ENCODE data around the gene MAGEB17.
A peak's percentile ranks its signal among the peaks of the same experiment; 100 is the strongest.
"Not testable (repeated sequence)": the region's sequence is repeated elsewhere in the genome, so short reads cannot be mapped to it uniquely, and the experiment has no call there.

Gene MAGEB17

DNA sequence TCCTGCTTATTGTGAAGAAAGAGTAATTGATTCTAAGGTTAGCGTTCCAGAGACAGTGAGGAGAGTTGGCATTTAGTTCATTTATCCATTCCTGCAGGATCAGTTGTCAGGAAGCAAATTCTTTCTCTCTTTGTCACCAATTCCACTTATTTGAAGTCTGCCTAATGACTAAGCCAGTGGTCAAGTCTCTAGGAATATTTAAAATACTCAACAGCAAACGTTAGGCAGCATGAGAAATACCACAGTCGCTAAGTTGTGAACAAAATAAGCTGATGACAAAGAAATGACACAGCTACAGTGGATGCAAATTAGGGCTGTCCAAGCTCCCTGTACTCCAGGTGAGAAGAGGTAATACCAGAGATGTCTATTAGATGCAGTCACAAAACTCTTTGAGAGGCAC lies 6.6 kb upstream of the MAGEB17 start:
- DNase-seq: no peak

DNA sequence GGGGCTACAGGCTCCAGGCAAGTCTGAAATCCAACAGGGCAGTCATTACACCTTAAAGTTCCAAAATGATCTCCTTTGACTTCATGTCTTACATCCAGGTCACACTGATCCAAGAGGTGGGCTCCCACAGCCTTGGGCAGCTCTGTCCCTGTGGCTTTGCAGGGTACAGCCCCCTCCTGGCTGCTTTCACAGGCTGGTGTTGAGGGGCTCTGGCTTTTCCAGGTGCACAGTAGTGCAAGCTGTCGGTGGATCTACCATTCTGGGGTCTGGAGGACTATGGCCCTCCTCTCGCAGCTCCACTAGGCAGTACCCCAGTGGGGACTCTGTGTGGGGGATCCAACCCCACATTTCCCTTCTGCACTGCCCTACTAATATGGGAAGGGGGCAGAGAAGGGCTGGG lies 6.1 kb upstream of the MAGEB17 start:
- not testable (repeated sequence) for DNase-seq

DNA sequence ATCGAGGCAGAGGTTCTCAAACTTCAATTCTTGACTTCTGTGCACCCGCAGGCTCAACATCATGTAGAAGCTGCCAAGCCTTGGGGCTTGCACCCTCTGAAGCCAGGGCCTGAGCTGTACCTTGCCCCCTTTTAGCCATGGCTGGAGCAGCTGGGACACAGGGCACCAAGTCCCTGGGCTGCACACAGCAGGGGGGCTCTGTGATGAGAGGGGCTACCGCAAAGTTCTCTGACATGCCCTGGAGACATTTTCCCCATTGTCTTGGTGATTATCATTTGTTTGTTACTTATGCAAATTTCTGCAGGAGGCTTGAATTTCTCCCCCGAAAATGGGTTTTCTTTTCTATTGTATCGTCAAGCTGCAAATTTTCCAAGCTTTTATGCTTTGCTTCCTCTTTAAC lies 4.9 kb upstream of the MAGEB17 start:
- DNase-seq: no peak

DNA sequence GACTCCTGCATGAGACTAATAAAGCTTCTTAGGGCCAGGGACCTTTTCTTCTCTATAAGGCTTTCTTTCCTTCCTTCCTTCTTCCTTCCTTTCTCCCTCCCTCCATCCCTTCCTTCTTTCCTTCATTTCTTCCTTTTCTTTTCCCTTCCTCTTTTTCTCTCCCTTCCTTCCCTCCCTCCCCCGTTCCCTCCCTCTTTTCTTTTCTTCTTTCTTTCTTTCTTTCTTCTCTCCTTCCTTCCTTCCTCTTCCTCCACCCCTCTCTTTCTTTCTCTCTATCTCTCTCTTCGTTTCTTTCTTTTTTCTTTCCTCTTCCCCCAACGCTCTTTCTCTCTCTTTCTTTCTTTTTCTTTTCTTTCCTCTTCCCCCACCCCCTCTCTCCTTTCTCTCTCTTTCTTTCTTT lies 2.5 kb upstream of the MAGEB17 start:
- DNase-seq: no peak

DNA sequence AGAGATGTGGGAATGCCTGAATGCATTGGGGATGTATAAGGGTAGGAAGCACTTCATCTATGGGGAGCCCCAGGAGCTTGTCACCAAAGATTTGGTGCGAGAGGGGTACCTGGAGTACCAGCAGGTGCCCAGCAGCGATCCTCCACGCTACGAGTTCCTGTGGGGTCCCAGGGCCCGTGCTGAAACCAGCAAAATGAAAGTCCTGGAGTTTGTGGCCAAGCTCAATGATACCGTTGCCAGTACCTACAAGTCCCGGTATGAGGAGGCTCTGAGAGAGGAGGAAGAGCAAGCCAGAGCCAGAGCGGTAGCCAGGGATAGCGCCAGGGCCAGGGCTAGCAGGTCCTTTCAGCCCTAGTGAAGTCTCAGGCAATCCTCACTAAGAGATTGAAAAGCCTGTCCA lies 3.8 kb downstream of the MAGEB17 start:
- DNase-seq: no peak

DNA sequence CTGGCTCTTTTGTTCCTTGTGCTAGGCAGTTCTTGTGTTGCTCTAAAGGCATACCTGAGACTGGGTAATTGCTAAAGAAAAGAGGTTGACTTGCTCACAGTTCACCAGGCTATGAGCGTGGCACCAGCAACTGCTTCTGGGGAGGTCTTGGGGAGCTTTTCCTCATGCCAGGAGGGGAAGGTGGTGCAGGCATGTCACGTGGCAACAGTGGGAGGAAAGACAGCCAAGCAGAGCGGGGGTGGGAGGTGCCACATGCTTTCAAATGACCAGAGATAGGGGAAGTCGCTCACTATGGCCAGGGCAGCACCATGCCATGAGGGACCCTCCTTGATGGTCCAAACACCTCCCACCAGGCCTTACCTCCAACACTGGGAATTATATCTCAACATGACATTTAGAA lies 4.7 kb downstream of the MAGEB17 start:
- DNase-seq: no peak

DNA sequence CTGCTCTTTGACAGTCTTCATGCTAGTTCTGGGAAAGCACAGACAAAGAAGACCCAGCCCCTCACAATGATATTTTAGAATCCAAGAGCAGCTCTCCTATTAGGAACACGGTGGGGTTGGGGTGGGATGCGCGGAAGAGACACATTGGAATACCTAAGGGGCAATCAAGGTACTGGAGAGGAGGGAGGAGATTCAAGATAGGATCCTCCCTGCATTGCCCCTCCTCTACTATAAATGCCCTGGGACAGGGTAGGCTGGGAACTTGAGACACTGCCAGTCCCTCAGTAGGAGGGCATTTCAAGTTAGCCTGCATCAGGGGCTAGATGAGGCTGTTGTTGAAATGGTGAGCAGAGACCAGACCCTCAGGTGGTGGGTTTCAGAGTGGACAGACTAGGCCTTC lies 5.1 kb downstream of the MAGEB17 start:
- DNase-seq: no peak

DNA sequence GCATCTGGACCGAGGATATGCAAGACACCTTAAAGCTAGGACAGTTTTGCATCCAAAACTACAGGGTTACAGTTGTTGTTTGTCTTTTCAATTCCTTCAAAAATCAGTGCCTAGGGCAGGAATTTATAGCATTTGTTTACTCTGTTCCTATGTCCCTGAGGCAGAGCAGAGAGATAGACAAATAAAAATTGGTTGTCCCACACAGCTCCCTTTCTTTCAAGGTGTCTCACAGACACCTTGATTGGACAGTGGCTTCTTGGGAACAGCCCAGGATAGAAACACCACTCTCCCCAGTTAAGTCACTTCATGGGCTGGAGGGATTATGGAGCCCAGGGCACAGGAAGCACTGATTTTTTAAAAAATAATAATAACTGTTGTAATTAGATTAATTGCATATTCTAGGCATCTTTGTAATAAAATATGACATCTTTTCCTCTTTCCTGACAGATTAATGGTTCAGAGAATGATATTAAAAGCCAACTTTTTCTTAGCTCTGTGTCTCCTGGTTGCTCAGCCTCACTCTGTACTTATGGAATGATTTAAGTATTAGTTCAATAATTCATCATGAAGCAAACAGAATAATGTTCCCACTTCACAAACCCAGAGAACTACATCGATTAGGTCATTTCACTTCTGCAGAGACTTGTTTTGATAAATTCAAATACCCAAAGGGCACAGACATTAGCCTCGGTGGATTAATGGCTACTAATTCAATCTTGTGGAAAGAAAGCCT lies 8.2 kb downstream of the MAGEB17 start:
- DNase-seq: no peak

DNA sequence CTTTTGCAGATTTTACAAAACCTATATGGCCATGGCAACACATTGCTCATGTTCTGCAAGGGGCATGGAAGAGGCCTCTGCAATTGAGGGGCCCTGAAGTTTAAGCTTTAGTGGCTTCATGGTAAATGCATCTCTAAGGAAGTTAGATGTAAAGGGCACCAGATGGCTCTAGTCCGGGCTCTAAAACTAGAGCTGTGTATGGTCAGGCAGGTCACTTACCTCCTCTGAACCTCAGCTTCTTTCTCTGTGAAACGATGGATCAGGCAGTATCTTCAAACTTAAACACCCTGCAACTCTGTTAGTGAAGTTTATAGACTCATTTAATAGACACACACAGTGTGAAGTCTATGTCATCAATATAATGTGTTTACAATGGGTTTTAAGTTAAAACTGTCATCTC lies 10.0 kb downstream of the MAGEB17 start:
- no peak for DNase-seq

DNA sequence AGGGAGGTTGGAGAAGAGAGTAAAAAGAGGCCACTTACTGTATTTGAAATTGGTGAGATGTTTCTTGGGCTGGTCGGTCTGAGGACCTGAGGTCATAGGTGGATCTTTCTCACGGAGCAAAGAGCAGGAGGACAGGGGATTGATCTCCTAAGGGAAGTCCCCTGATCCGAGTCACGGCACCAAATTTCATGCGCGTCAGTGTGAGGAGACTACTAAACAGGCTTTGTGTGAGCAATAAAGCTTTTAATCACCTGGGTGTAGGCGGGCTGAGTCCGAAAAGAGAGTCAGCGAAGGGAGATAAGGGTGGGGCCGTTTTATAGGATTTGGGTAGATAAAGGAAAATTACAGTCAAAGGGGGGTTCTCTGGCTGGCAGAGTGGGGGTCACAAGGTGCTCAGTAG lies 16.6 kb downstream of the MAGEB17 start:
- DNase-seq: not testable (repeated sequence)

DNA sequence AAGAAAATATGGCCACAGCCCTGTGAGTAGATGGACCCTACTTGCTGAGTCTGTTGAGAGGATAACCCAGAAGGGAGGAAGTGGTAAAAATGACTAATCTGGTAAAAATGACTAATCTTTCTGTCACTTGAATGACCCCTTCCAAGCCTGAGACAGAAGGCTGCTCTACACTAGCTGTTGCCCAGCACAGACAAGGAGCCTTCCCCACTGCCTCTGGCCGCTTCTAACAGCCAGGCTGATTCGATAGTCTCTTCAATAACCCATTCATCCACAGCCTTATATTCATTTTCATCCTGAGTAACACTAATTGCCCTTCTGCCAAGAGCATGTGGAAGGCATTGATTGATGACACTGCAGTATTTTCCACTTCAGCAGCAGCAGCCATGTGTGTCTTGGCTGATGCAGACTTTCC lies 18.4 kb downstream of the MAGEB17 start:
- DNase-seq: peak; percentile 2

DNA sequence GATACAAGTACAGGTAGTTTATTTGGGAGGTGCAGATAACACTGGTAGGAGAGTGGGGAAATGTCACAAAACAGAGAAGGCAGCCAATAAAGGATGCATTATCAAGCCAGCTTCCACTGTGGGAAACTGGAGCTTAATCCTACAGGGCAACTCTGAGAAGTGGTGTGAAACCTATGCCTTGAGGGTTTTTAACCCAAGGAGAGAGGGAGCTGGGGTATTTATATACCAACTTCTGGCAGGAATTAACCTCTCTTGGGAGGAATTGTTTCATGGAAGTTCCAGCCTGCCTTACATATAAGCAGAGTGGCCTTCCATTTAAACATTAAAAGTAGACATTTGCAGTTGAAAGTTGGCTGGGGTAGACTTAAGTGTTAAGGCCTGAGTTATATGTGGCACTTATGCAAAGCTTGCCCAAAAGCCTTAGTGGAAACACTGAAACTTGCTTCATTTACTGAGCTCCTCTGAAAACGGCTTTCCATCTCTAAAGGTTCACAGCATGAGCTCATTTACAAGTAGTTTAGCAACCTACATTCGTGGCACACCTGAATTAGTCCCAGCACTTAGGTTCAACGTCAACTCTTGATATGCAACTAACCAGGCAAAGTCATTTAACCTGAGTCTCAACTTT lies 19.2 kb downstream of the MAGEB17 start:
- DNase-seq: no peak

DNA sequence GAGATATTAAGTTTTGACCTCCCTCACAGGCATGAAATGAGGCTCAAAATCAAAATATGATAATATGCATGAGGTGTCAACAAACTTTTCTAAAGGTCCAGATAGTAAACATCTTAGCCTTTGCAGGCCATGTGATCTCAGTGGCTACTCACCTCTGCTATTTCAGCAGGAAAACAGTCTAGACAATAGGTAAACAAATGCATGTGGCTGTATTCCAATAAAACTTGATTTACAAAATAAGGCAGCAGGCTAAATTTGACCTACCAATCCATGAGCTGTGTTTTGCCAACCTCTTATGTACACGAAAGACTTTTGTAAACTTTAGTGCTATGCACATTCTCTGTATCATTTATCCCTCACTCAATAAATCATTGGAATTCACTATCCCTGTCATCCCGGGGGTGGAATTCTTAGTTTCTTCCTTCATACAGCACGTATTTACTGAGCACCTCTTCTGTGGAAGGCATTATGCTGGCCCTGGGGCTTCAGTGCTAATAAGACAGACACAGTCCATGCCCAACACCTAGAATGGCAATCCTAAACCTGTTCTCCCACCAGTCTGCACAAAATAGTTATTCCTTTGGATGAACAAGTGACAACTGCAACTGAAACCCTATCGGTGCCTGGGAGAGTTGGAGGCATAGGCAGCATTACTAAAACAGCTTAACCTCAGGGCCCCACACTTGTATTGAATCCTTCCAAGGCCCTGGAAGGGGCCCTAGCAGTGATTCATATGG lies 19.9 kb downstream of the MAGEB17 start:
- no peak for DNase-seq

DNA sequence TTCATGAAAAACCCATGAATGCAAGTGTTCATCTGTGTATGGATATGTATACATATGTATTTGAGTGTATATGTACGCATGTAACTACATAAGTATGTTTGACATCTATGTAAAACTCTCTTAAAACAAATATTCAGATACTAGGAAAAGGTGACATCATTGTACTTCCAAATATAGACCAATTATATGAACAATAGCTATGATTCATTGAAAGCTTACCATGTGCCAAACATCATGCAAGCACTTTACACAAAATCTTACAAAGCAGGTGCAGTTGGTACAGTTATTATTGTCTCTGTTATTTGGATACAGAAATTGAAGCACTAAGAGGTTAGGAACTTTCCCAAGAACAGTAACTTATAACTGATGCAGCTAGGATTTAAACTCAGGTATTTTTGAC lies 21.4 kb downstream of the MAGEB17 start:
- no peak for DNase-seq

DNA sequence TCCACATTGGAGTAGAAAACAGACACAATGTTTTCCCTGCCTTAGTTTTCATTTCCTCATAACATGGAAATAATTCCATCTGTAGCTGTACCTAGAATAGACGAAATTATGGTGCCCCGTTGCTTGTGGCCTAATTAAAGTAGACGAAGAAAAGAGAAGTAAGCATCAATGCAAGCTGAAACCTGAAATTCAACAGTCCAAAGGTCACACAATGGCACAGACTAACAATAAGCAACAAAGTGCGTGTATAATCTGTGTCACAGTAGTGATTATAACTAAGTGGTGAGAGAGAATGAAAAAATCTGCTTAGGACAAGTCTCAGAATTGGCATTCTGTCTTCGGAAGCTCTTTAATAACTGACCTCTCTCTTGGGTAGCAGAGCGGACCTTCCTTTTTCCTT lies 24.3 kb downstream of the MAGEB17 start:
- DNase-seq: no peak

DNA sequence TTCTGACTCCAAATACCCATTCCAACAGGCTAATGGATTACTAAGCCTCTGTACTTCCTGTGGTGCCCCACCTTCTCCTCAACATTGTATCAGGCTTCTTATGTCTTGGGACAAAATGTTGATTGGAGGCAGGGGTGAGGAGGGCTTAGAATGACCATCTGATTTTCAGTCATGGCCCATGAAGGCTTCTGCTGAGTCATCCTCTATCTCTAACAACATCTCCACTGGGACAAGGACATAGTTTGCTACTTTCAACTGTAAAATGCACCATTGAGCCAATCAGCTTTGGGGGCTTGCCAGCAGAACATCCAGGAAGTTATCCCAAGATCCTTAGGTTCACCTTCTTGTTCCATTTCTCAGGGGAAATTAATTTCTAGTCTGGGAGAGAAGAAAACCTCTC lies 29.5 kb downstream of the MAGEB17 start:
- DNase-seq: no peak

DNA sequence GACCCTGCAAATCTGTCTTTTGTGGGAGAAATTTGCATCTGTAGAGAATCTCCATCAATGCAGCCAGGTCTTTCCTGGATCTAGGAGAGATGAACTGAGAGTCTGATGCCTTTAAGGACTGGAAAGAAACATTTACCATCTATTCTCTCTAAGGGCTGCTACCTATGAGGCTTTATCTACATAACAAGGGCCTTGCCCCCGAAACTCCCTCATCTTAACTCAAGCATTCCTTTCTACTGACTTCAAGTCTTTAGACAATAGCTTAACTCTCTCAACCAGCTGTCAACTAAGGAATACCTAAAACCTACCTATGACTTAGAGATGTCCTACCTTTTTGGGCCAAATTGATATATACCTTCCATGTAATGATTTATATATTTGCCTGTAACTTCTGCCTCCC lies 32.1 kb downstream of the MAGEB17 start:
- DNase-seq: no peak

DNA sequence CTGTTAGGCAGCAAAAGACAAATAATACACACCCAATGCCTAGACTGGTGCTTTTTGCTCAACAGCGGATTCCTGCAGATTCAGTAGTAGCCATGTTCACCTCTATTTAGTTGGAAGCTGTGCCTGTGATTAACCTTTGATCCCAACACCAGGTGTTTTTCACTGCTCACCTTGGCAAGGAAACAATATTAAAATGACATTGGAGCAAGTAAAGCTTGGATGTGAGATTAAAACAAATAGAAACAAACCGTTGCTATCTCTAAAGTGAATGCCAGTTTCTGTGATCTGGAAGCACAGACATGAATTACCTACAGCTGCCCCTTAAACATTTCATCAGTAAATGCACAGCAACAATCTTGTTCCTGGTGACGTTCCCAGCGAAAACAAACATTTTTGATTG lies 35.7 kb downstream of the MAGEB17 start:
- DNase-seq: no peak

DNA sequence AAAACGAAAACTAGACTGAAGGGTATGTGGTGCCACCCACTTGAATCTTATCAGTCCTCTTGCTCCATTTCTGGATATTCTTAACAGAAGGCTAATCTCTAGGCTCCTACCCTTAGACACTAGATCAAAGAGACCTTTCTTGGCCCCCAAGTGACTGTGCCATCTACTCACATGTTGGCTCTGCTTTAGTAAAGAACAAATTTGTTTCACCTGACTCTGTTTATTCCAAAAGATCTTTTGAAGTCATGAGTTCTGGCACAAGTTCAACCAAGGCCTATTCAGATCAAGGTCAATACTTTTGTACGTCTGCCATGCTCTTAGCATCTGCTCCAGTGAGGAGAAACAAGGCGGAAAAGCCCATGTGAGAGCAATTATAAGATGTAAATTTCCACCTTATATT lies 37.3 kb downstream of the MAGEB17 start:
- no peak for DNase-seq

DNA sequence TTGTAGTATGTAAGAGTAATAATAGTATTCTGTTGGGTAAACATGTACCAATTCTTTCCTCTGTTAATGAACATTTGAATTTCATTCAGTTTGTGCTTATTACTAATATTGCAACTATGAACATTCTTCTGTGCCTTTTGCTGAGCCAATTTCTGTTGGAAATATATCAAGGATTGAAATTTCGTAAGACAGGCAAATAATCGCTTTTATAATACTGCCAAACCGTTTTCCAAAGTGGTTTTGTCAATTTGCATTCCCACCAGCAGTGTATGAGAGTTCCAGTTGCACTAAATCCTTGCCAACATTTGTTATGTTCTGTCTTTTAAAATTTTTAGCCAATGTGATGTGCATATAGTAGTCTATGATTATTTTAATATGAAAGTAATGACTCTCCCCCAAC lies 38.6 kb downstream of the MAGEB17 start:
- DNase-seq: no peak

DNA sequence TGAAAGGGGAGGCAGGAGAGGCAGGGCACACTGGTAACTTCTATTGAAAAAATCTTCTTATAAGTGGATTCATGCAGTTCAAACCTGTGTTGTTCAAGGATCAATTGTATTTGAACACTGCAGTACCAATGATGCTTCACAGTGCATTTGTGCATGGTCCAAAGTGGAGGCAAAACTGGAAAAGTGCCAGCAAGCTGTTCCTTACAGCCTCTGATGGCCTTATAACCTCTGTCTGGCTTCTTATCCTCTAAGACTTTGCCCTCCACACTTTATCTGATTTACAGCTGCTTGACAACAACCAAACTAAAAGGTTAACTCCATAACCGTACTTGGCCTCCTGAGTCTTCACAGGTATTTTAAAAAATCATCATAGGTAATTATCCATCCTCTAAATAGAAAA lies 40.4 kb downstream of the MAGEB17 start:
- no peak for DNase-seq

DNA sequence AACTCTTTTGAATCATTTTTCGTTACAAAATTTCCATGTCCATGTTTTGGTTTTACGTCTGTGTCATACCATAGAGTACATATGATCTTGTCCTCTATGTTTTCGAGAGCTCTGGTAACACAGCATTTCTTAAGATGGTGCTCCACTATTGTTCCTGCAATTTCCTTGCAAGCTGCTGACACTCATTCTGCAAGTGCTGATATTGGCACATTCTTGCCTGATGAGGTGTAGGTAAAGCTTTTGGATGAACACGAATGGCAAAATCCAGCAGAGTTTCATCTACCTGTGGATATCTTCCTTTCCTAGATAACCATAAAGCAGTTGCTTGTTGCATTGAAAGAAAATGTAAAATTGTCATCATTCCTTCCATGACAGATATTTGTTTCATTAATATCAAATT lies 41.3 kb downstream of the MAGEB17 start:
- DNase-seq: no peak

DNA sequence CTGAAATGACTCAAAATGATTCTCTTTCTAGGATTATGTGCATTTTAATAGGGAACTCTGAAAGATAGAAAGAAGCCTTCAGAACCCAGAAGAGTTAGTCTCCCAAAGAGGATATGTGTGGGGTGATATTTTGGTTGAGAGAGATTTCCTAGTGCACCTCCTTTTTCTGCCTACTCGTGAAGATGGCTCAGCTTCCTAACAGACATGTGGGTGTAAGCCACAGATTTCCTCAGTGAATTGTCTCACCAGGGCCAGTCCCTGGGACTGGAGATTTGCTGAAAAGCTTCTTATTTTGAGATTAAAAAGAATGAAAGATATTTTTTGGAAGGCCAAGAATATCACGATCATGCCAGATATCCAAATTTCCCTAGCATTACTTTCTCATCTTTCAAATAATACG lies 42.8 kb downstream of the MAGEB17 start:
- no peak for DNase-seq

DNA sequence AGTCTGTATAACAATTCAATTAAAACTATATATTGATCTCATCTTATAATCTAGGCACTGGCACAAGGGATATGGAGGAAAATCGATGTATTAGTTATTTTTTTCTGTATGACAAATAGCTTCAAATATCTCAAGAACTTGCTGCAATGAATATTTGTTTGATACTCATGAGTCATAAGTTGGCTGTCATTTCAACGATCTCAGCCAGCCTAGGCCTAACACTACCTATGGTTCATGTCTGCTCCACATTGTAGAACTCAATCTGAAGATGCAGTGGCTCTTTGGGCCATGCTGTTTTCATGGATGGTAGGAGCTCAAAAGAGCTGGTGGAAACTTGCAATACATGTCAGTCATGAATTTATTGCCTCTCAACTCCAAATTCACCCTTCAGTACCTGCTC lies 44.7 kb downstream of the MAGEB17 start:
- DNase-seq: no peak
